ENCODE data around the gene NMUR2.

GRCh38 chr5:152425083-152425482 lies 20.0 kb upstream of the NMUR2 start:
- TF ChIP-seq CTCF (conservative IDR thresholded peaks at IDR 0.05) (no peak), EZH2 (IDR thresholded peaks at IDR 0.05; ENCODE audit: low read depth) (no peak)
